GM21737 (cell line): Measurements from ENCODE around the gene ACP2.
A peak's percentile ranks its signal among the peaks of the same experiment; 100 is the strongest.

Experiments used
- ATAC-seq: cut with Tn5 transposase; IDR thresholded peaks from one replicate; pipeline ENCODE4 v1.9.1; 2021; ENCODE audit warnings: mild to moderate bottlenecking, moderate library complexity; ENCODE audit not compliant: unreplicated experiment

ACP2 gene

GRCh38 chr11:47244448-47245350 lies 3.9 kb downstream of the ACP2 start:
- no peak for ATAC-seq

GRCh38 chr11:47243454-47243853 lies 5.2 kb downstream of the ACP2 start:
- no peak for ATAC-seq

GRCh38 chr11:47242596-47243192 lies 5.9 kb downstream of the ACP2 start:
- ATAC-seq = no peak

GRCh38 chr11:47241841-47242301 lies 6.7 kb downstream of the ACP2 start:
- ATAC-seq = no peak

GRCh38 chr11:47239852-47240251 lies 8.8 kb downstream of the ACP2 start:
- ATAC-seq = no peak

GRCh38 chr11:47236482-47236881 lies 12.1 kb downstream of the ACP2 start:
- ATAC-seq = no peak

- no peak for ATAC-seq
Observed at GRCh38 chr11:47235163-47235562, 13.5 kb downstream of the ACP2 start.

- no peak for ATAC-seq
Observed at GRCh38 chr11:47234669-47235100, 13.9 kb downstream of the ACP2 start.

GRCh38 chr11:47233989-47234668 lies 14.5 kb downstream of the ACP2 start:
- no peak for ATAC-seq

GRCh38 chr11:47233051-47233450 lies 15.6 kb downstream of the ACP2 start:
- ATAC-seq = no peak

GRCh38 chr11:47229161-47229560 lies 19.5 kb downstream of the ACP2 start:
- no peak for ATAC-seq

- peak; percentile 68 for ATAC-seq
Observed at GRCh38 chr11:47225552-47226400, 22.8 kb downstream of the ACP2 start.

- ATAC-seq = no peak
Observed at GRCh38 chr11:47222696-47223095, 25.9 kb downstream of the ACP2 start.

GRCh38 chr11:47220401-47220821 lies 28.2 kb downstream of the ACP2 start:
- ATAC-seq = no peak

- ATAC-seq = no peak
Observed at GRCh38 chr11:47216121-47216798, 32.4 kb downstream of the ACP2 start.

- ATAC-seq = no peak
Observed at GRCh38 chr11:47215366-47215910, 33.2 kb downstream of the ACP2 start.

- peak; percentile 57 for ATAC-seq
Observed at GRCh38 chr11:47213950-47214565, 34.6 kb downstream of the ACP2 start.

- ATAC-seq = no peak
Observed at GRCh38 chr11:47212938-47213337, 35.7 kb downstream of the ACP2 start.

- no peak for ATAC-seq
Observed at GRCh38 chr11:47208628-47209027, 40.0 kb downstream of the ACP2 start.
